HG02610 (cell line): ENCODE data around the gene CYP4Z1.
"Not testable (repeated sequence)": the region's sequence is repeated elsewhere in the genome, so short reads cannot be mapped to it uniquely, and the experiment has no call there.

Experiments
- ATAC-seq: cut with Tn5 transposase; IDR thresholded peaks from one replicate; pipeline ENCODE4 v1.9.1; 2021; ENCODE audit warnings: mild to moderate bottlenecking, moderate library complexity; ENCODE audit not compliant: unreplicated experiment

CYP4Z1 gene

GRCh38 chr1:47128221-47128620 is 61.2 kb downstream of the CYP4Z1 start:
- no peak for ATAC-seq

GRCh38 chr1:47128854-47129253 is 61.8 kb downstream of the CYP4Z1 start:
- ATAC-seq = not testable (repeated sequence)

DNA sequence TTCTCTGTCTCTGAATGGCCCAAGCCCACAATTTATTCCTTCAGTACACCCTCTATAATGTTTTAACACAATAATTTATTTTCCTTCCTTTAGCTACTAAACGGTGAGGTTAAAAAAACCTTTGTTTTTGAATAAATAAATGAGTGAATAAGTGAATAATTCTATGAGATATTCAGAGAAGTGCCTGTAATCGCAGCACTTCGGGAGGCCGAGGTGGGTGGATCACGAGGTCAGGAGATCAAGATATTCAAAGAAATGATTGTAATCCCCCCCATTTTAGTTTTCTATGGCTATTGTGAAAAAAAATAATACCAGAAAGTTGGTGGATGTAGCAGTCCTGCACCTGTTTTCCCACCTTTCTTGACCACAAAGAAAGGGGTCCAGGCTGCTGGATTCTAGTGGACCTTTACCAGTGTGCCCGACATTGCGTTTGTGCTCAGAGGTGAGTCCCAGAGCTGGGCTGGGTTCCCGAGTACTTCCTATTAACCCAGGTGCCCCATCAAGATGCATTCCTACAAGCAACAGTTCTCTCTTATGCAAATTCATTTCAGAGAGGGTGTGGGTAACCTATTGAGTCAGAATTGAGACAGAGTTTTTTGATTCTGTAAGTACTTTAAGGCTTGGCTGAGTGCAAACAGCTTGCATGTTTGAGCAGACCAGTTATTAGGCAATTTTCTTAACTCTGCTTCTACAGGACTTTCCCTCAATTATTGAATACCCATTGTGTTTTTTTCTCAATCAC is 62.6 kb downstream of the CYP4Z1 start:
- not testable (repeated sequence) for ATAC-seq

- ATAC-seq = not testable (repeated sequence)
Observed at GRCh38 chr1:47132665-47133064, 65.6 kb downstream of the CYP4Z1 start.

- no peak for ATAC-seq
Observed at GRCh38 chr1:47137198-47137597, 70.2 kb downstream of the CYP4Z1 start, which contains the start of gene CYP4A22. TSS of gene CYP4A22 (plus strand) at chr1:47137441. CDS start at chr1:47137486, 45 bp downstream.

- no peak for ATAC-seq
Observed at GRCh38 chr1:47137925-47138615, 71.0 kb downstream of the CYP4Z1 start.

GRCh38 chr1:47140358-47140757 is 73.3 kb downstream of the CYP4Z1 start:
- not testable (repeated sequence) for ATAC-seq

DNA sequence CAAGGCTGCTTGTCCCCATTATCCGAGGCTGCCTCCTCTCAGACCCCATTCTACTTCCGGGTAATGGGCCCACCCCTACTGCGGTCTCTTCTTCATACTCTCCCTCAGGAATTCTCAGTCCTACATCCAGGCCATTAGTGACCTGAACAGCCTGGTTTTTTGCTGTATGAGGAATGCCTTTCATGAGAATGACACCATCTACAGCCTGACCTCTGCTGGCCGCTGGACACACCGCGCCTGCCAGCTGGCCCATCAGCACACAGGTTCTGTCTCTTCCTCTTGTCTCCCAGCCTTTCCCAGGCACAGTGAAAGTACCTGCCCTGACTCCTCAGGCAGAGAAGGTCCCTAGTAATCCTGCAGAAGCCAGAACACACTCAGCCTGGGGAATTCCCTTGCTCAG is 76.6 kb downstream of the CYP4Z1 start:
- ATAC-seq = not testable (repeated sequence)

- not testable (repeated sequence) for ATAC-seq
Observed at GRCh38 chr1:47146495-47146894, 79.5 kb downstream of the CYP4Z1 start.

GRCh38 chr1:47147047-47147785 is 80.2 kb downstream of the CYP4Z1 start:
- no peak for ATAC-seq

GRCh38 chr1:47149162-47149561 is 82.1 kb downstream of the CYP4Z1 start:
- not testable (repeated sequence) for ATAC-seq

GRCh38 chr1:47156457-47156856 is 89.4 kb downstream of the CYP4Z1 start:
- ATAC-seq = not testable (repeated sequence)

DNA sequence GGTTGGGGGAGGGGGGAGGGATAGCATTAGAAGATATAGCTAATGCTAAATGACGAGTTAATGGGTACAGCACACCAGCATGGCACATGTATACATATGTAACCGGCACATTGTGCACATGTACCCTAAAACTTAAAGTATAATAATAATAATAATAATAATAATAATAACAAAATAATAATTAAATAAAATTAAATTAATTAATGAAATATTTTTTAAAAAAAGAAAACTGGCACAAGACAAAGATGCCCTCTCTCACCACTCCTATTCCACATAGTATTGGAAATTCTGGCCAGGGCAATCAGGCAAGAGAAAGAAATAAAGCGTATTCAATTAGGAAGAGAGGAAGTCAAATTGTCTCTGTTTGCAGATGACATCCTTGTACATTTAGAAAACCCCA is 90.9 kb downstream of the CYP4Z1 start:
- not testable (repeated sequence) for ATAC-seq

DNA sequence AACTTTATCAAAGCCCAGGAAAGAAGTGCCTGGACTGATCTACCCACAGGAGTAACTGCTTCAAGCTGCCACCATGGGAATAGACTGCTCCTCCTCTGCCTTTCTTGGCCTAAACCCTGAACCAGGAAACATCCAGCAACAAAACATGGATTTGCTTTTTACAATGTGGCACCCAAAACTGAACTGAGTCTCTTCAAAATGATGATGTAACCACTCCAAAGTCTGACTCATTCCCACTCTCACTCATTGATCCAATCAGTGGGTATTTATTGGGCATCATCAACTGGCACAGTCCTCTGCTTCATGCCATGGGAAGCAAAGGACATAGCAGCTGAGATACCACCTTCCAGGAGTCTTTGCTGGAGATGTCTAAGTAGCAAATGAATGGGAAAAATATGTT is 93.7 kb downstream of the CYP4Z1 start:
- ATAC-seq = no peak

- peak; percentile 41 for ATAC-seq
Observed at GRCh38 chr1:47161298-47162040, 94.4 kb downstream of the CYP4Z1 start.

DNA sequence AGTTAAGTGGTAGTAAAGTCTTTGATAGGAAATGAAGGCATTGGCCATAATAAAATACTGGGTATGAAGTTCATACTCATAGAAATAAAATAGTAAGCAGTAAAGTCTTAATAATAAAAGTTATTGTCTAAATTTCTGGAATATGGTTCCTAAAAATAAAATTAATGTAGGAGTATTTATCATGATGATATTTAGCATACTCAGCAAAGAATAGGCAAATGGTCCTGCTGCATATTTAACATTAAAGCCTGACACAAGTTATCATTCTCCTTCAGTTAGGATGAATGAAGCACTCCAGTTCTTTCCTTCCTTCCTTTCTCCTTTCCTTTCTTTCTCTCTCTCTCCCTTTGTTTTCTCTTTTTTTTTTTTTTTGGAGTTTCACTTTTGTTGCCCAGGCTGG is 97.5 kb downstream of the CYP4Z1 start:
- no peak for ATAC-seq
